Progenitor cell of endocrine pancreas (in vitro differentiated cells): ENCODE measurements around the gene KCNH2. TPM values are rescaled to one million over a fixed set of nuclear protein-coding genes. Genes with fewer than 3 reads are reported as not detected.

Source experiments
- DNase-seq: peaks from one replicate; pipeline ENCODE4 v3.0.0; 2021; ENCODE audit warnings: low spot score; ENCODE audit not compliant: unreplicated experiment
- H3K27ac Mint-ChIP-seq: 2 replicates; pipeline ENCODE4 v1.8.0; 2021; ENCODE audit warnings: mild to moderate bottlenecking, moderate library complexity, mixed read lengths
- H3K27me3 Mint-ChIP-seq: 2 replicates; pipeline ENCODE4 v1.8.0; 2021; ENCODE audit warnings: mixed read lengths
- H3K36me3 Mint-ChIP-seq: 2 replicates; pipeline ENCODE4 v1.8.0; 2022; ENCODE audit warnings: mixed read lengths; ENCODE audit not compliant: insufficient read depth
- H3K4me1 Mint-ChIP-seq: 2 replicates; pipeline ENCODE4 v1.8.0; 2021; ENCODE audit warnings: low read depth, mixed read lengths
- H3K4me3 Mint-ChIP-seq: 2 replicates; pipeline ENCODE4 v1.8.0; 2021; ENCODE audit warnings: low read depth, mild to moderate bottlenecking, moderate library complexity, mixed read lengths
- H3K9me3 Mint-ChIP-seq: 2 replicates; pipeline ENCODE4 v1.8.0; 2021; ENCODE audit warnings: low read depth, mixed read lengths
- CTCF ChIP-seq: fragments of 200-600 bp; sonication (generic); IDR thresholded peaks from one replicate; pipeline ENCODE4 v1.5.0; 2021; ENCODE audit warnings: antibody characterized with exemption, mild to moderate bottlenecking; ENCODE audit not compliant: unreplicated experiment
- total RNA-seq: library from RNA; stranded (reverse); gene quantifications from 2 replicates; pipeline ENCODE4 v1.2.1, GENCODE V29; 2021

The KCNH2 gene
- total RNA-seq, 1 donor from 2014 or later, result 9.4 TPM

- Mint-ChIP-seq H3K27ac (no peak overlapping the region), H3K27me3 (peaks cover 62% of the 10 kb centered on the region), H3K9me3 (no peaks in the 10 kb centered on the region), H3K4me1 (peaks cover 26% of the 10 kb centered on the region), H3K36me3 (no peaks in the 10 kb centered on the region), H3K4me3 (no peak overlapping the region)
- no peak for TF ChIP-seq CTCF
- no peak for DNase-seq
These were observed 6.1 kb downstream of the KCNH2 start for GRCh38 chr7:150972023-150972468.

GRCh38 chr7:150971242-150972022 is 6.7 kb downstream of the KCNH2 start:
- Mint-ChIP-seq H3K27ac (no peak overlapping the region), H3K4me1 (peaks cover 23% of the 10 kb centered on the region), H3K9me3 (no peaks in the 10 kb centered on the region), H3K4me3 (no peak overlapping the region), H3K36me3 (no peaks in the 10 kb centered on the region), H3K27me3 (peaks cover 60% of the 10 kb centered on the region)
- DNase-seq, result no peak
- no peak for TF ChIP-seq CTCF

- H3K4me3 Mint-ChIP-seq, result no peak overlapping the region
- no peak for TF ChIP-seq CTCF
- H3K36me3 Mint-ChIP-seq, result no peaks in the 10 kb centered on the region
- peaks cover 23% of the 10 kb centered on the region for H3K4me1 Mint-ChIP-seq
- peaks cover 55% of the 10 kb centered on the region for H3K27me3 Mint-ChIP-seq
- H3K9me3 Mint-ChIP-seq, result no peaks in the 10 kb centered on the region
- DNase-seq, result no peak
- peak overlapping the region; percentile 73 for H3K27ac Mint-ChIP-seq
These were observed 7.7 kb downstream of the KCNH2 start for GRCh38 chr7:150970424-150970823.

- no peaks in the 10 kb centered on the region for H3K36me3 Mint-ChIP-seq
These were observed 8.6 kb downstream of the KCNH2 start for GRCh38 chr7:150969475-150969874.

More at GRCh38 chr7:150969475-150969874, 8.6 kb downstream of the KCNH2 start:
- Mint-ChIP-seq H3K4me1 (peaks cover 21% of the 10 kb centered on the region), H3K27ac (peak overlapping the region; percentile 41), H3K4me3 (no peak overlapping the region), H3K9me3 (no peaks in the 10 kb centered on the region), H3K27me3 (peaks cover 53% of the 10 kb centered on the region)
- TF ChIP-seq CTCF, result no peak
- no peak for DNase-seq
